BLaER1 (cell line): Measurements from ENCODE around the gene SCRG1.

Source experiments
- H3K27ac ChIP-seq: shearing (Covaris generic); formaldehyde crosslinking; 2 replicates; pipeline ENCODE4 v1.8.1; 2022
- H3K27me3 ChIP-seq: shearing (Covaris generic); formaldehyde crosslinking; 2 replicates; pipeline ENCODE4 v1.8.1; 2022
- H3K36me3 ChIP-seq: shearing (Covaris generic); formaldehyde crosslinking; 2 replicates; pipeline ENCODE4 v1.8.1; 2022
- H3K4me1 ChIP-seq: shearing (Covaris generic); formaldehyde crosslinking; 2 replicates; pipeline ENCODE4 v1.8.1; 2022
- H3K4me2 ChIP-seq: shearing (Covaris generic); formaldehyde crosslinking; 2 replicates; pipeline ENCODE4 v1.8.1; 2022
- H3K4me3 ChIP-seq: shearing (Covaris generic); formaldehyde crosslinking; 2 replicates; pipeline ENCODE4 v1.8.1; 2022
- H3K9ac ChIP-seq: shearing (Covaris generic); formaldehyde crosslinking; 2 replicates; pipeline ENCODE4 v1.8.1; 2022
- H3K9me3 ChIP-seq: shearing (Covaris generic); formaldehyde crosslinking; 2 replicates; pipeline ENCODE4 v1.8.1; 2022
- H4K20me1 ChIP-seq: shearing (Covaris generic); formaldehyde crosslinking; 2 replicates; pipeline ENCODE4 v1.8.1; 2022
- Cebpa-rat ChIP-seq: shearing (Covaris generic); IDR thresholded peaks from 2 replicates; pipeline ENCODE4 v1.8.1; 2022

The SCRG1 gene

DNA sequence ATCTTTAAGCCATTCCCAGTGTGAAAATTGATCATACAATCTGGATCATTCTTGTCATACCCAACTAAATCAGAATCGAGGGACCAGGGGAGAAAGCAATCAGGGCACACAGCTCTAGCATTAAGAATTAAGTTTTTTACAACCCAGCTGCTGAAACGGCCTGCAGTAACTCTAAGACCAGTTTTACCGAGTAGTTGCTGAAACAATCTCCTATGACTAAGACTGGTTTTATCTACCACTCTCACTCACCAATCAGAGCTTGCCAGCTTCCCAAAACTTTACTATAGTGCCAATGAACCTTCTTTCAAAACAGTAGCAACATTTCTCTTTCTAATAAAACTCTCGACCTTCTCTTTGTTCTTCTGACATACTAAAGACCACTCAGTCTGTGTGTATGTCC, 31.0 kb downstream of the SCRG1 start:
- Histone ChIP-seq H3K4me1 (peaks cover 44% of the 10 kb centered on the region), H3K4me3 (peak overlapping the region; percentile 80), H4K20me1 (peaks cover 13% of the 10 kb centered on the region), H3K27me3 (no peaks in the 10 kb centered on the region), H3K9ac (peak overlapping the region; percentile 33), H3K36me3 (0 out of 2 replicates have a peak, but pooled peaks cover 9% of the 10 kb centered on the region), H3K4me2 (peak overlapping the region; percentile 70), H3K27ac (no peak overlapping the region), H3K9me3 (no peaks in the 10 kb centered on the region)
- no peak for TF ChIP-seq Cebpa-rat

DNA sequence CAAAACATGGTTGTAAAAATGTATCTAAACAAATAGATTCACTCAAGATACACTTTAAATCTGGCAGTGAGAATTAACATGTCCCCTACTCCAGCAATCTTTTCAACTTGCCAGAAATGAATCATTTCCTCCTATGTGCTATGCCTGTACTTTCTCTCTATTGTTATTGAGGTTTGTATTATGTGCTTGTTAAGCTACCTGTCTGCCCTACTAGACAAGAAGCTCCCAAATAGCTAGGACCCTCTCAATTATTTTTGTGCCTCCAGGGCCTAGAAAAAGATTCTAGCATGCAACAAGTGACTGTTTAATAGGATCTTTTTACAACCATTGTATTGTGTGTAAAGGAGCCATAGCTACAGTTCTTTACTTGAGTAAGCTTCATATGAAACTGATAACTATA, 31.6 kb downstream of the SCRG1 start:
- Histone ChIP-seq H3K4me3 (no peak overlapping the region), H3K27me3 (no peaks in the 10 kb centered on the region), H3K27ac (no peak overlapping the region), H3K4me2 (peak overlapping the region; percentile 70), H4K20me1 (peaks cover 6% of the 10 kb centered on the region; the same call in 1 of the 2 replicates), H3K9ac (no peak overlapping the region), H3K36me3 (0 out of 2 replicates have a peak, but pooled peaks cover 9% of the 10 kb centered on the region), H3K9me3 (no peaks in the 10 kb centered on the region), H3K4me1 (peaks cover 41% of the 10 kb centered on the region)
- TF ChIP-seq Cebpa-rat = no peak

DNA sequence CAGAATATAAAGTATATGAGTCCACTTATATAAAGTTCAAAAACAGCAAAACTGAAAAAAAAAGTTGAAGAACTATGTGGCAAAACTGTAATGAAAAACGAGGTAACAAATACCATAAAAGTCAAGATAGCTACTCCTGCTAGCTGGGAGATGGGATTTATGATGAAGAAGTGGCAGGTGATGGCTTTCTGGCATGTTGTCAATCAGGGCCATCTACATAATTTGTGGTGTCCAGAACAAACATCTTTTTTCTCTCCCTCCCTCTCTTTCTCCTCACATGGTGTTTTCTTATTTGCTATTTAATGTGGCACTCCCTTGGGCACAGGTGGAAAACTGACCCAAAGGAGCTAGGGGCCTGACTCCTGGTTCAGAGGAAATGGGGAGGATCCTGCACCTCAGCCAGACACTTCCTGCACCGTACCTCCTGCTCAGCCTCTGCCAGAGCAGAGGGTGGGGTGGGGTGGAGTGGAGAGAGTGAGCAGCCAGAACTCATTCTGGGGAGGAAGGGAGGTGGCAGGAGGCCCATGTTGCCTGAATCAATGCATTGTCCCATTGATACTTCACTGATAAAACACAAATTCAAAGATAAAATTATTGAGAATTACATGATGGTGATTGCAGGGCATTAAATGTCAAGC, 33.4 kb downstream of the SCRG1 start:
- Histone ChIP-seq H4K20me1 (no peaks in the 10 kb centered on the region), H3K36me3 (0 out of 2 replicates have a peak, but pooled peaks cover 9% of the 10 kb centered on the region), H3K4me2 (peak overlapping the region; percentile 46), H3K9me3 (no peaks in the 10 kb centered on the region), H3K4me1 (peaks cover 41% of the 10 kb centered on the region), H3K4me3 (no peak overlapping the region), H3K9ac (no peak overlapping the region), H3K27me3 (no peaks in the 10 kb centered on the region), H3K27ac (no peak overlapping the region)
- TF ChIP-seq Cebpa-rat = no peak

DNA sequence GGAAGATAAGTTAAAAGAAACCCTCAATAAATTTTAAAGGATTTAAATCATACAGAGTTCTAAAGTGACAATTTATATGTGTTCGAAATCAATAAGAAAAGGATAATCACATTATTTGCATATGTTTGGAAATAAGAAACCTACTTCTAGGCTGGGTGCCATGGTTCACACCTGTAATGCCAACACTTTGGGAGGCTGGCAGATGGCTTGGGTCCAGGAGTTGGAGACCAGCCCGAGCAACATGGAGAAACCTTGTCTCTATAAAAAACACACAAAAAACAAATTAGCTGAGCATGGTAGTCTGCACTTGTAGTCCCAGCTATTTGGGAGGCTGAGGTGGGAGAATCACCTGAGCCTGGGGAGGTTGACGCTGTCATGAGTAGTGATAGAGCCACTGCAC, 36.2 kb downstream of the SCRG1 start:
- H3K4me2 ChIP-seq = no peak overlapping the region
- H3K4me1 ChIP-seq = peaks cover 25% of the 10 kb centered on the region
- 0 out of 2 replicates have a peak, but pooled peaks cover 7% of the 10 kb centered on the region for H3K9me3 ChIP-seq
- no peak overlapping the region for H3K9ac ChIP-seq
- no peak overlapping the region for H3K27ac ChIP-seq
- no peak for TF ChIP-seq Cebpa-rat
- no peak overlapping the region for H3K4me3 ChIP-seq
- no peaks in the 10 kb centered on the region for H4K20me1 ChIP-seq
- H3K36me3 ChIP-seq = peaks cover 19% of the 10 kb centered on the region; the same call in 1 of the 2 replicates
- no peaks in the 10 kb centered on the region for H3K27me3 ChIP-seq

DNA sequence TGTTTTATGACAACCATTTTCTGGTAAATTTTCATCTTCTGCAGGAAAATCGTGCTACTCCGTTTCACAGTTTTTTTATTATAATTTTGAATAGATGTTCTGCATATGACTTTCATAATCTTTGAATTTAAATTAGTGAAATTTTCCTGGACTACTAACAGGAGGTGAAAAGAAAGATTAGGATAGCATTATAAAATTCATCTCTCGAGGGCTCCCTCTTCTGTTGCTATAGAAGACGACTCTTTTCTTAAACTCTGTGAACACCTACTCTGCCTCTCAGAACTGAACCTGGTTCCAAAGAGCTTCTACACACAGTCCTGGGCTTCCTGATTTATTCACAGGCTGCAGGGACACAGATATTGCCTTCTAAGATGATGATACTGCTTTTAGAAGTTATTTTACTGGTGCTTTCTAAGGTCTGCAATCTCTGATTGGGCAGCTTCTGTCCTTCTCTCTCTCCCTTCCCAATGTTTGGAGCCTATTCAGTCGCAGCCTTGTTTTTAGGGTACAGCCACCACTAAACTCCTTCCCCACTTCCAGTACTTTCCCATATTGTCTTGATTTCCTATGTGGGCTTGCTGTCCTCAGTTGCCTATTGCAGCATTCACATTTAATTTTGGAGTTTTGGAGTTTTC, 38.2 kb downstream of the SCRG1 start:
- Histone ChIP-seq H3K27me3 (no peaks in the 10 kb centered on the region), H3K4me3 (no peak overlapping the region), H3K9me3 (0 out of 2 replicates have a peak, but pooled peaks cover 7% of the 10 kb centered on the region), H4K20me1 (no peaks in the 10 kb centered on the region), H3K4me2 (no peak overlapping the region), H3K9ac (no peak overlapping the region), H3K36me3 (peaks cover 14% of the 10 kb centered on the region; the same call in 1 of the 2 replicates), H3K27ac (no peak overlapping the region), H3K4me1 (peaks cover 6% of the 10 kb centered on the region)
- no peak for TF ChIP-seq Cebpa-rat

DNA sequence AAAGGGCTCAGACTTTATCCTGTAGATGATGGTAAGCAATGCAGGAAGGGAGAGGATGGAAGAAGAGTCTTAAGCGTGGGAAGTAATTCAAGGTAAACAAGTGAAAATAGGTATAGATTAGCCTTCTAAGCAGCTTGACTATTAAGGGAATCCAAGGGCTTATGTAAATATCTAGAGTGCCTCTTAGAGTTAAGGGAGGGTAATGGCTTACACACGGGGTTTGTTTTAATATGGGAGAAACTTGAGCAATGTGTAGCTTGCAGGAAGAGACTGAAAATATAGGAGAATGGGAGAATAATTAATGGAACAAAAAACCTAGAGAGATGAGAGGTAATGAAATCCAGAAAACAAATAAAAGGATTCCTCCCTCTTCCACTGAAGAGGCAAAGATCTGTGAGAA, 41.0 kb downstream of the SCRG1 start:
- Histone ChIP-seq H3K9ac (no peak overlapping the region), H3K36me3 (peaks cover 10% of the 10 kb centered on the region; the same call in 1 of the 2 replicates), H3K4me1 (peaks cover 4% of the 10 kb centered on the region; the same call in 1 of the 2 replicates)

DNA sequence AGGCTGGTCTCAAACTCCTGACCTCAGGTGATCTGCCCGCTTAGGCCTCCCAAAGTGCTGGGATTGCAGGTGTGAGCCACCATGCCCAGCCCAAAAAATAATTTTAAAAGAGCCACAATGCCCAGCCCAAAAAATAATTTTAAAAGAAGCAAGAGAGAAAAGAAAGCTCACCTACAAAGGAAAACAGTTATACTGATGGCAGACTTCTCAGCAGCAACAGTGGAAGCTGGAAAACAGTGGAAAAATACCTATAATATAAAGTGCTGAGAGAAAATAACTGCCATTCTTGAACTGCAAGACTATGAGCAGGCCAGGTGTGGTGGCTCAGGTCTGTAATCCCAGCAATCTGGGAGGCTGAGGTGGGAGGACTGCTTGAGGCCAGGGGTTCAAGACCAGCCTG, 51.4 kb downstream of the SCRG1 start:
- no peaks in the 10 kb centered on the region for H4K20me1 ChIP-seq
- H3K9ac ChIP-seq = no peak overlapping the region
- no peak overlapping the region for H3K4me3 ChIP-seq
- H3K27me3 ChIP-seq = no peaks in the 10 kb centered on the region
- no peak overlapping the region for H3K27ac ChIP-seq
- H3K4me1 ChIP-seq = no peaks in the 10 kb centered on the region
- no peak for TF ChIP-seq Cebpa-rat
- no peak overlapping the region for H3K4me2 ChIP-seq
- no peaks in the 10 kb centered on the region for H3K9me3 ChIP-seq
- no peaks in the 10 kb centered on the region; the same call in 1 of the 2 replicates for H3K36me3 ChIP-seq

More for the DNA sequence above, 41.0 kb downstream of the SCRG1 start:
- no peak overlapping the region for H3K4me2 ChIP-seq
- no peak overlapping the region for H3K27ac ChIP-seq
- H3K4me3 ChIP-seq = no peak overlapping the region
- 0 out of 2 replicates have a peak, but pooled peaks cover 7% of the 10 kb centered on the region for H3K9me3 ChIP-seq
- no peaks in the 10 kb centered on the region for H3K27me3 ChIP-seq
- TF ChIP-seq Cebpa-rat = no peak
- H4K20me1 ChIP-seq = no peaks in the 10 kb centered on the region

DNA sequence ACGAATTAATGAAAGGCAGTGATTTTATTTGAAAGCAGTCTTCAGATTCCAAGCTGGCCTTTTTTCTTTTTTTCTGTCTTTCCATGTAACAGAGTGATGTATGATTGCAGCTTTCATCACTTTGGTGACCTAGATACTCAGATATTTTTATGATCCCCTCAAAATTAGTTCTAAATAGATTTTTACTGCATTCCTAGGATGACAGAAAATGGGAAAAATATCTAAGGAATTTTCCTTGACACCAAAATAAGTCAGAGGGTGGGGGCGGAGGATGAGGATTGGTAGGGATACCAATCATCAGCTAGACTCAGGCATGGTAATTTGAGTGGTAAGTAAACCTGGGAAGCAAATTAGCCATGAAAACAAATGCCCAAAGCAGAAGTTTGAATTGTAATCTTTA, 52.8 kb downstream of the SCRG1 start:
- TF ChIP-seq Cebpa-rat = no peak
- no peaks in the 10 kb centered on the region for H4K20me1 ChIP-seq
- H3K36me3 ChIP-seq = no peaks in the 10 kb centered on the region; the same call in 1 of the 2 replicates
- H3K27ac ChIP-seq = no peak overlapping the region
- H3K9ac ChIP-seq = no peak overlapping the region
- H3K4me1 ChIP-seq = no peaks in the 10 kb centered on the region
- H3K9me3 ChIP-seq = no peaks in the 10 kb centered on the region
- no peak overlapping the region for H3K4me2 ChIP-seq
- H3K4me3 ChIP-seq = no peak overlapping the region
- H3K27me3 ChIP-seq = no peaks in the 10 kb centered on the region

DNA sequence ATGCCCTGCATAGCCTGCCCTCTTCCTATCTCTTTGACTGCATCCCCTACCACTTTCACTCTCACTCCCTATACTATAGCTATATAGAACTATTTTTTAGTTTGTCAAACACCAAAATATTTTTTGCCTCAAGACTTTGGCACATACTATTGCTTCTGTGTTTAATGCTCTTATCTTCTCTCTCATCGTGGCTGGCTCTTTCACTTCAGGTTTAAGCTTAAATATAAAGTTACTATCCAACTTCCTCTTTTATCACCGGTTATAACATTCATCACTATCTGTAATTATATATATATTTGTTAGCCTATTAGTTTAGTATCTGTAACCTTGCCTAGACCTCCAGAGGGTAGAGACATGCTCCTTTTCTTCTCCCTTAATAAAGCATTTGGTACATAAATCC, 53.3 kb downstream of the SCRG1 start:
- Histone ChIP-seq H3K4me3 (no peak overlapping the region), H4K20me1 (no peaks in the 10 kb centered on the region), H3K9ac (no peak overlapping the region), H3K27ac (no peak overlapping the region), H3K36me3 (no peaks in the 10 kb centered on the region; the same call in 1 of the 2 replicates), H3K27me3 (no peaks in the 10 kb centered on the region), H3K4me1 (no peaks in the 10 kb centered on the region), H3K4me2 (no peak overlapping the region), H3K9me3 (no peaks in the 10 kb centered on the region)
- no peak for TF ChIP-seq Cebpa-rat

DNA sequence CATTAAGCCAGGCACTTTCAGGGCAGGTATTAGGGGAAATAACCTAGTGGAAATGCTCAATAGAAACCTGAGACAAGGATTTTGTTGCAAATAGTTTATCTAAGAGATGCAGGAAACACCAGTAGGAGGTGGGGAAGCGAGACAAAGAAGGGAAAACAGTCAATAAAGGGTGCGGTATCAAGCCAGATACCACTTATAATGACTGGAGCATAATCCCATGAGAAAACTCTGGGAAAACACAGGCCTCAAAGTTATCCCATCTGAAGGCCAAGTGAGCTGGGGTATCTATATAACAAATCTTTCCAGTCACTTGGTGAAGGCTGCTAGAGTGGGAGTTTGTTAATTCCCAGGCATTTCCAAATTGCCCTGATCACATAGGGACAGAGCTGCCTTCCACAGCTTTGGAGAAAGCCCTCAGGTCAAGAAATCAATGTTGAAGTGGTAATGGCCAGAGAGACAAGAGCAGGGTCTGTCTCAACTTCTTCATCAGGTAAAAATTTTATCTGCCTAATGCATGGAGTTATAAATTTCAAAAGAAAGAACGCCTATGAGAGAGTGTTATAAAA, 55.0 kb downstream of the SCRG1 start:
- no peak for TF ChIP-seq Cebpa-rat
- no peaks in the 10 kb centered on the region for H3K4me1 ChIP-seq
- H3K4me3 ChIP-seq = no peak overlapping the region
- no peaks in the 10 kb centered on the region for H3K9me3 ChIP-seq
- no peak overlapping the region for H3K4me2 ChIP-seq
- no peaks in the 10 kb centered on the region for H3K27me3 ChIP-seq
- no peak overlapping the region for H3K27ac ChIP-seq
- H4K20me1 ChIP-seq = no peaks in the 10 kb centered on the region
- H3K36me3 ChIP-seq = no peaks in the 10 kb centered on the region; the same call in 1 of the 2 replicates
- no peak overlapping the region for H3K9ac ChIP-seq
